Tibial artery (tissue), 4 donors: ENCODE data around the gene CHID1.

ENCODE experiments used
- DNase-seq, 2 donors: peaks; one replicate each; pipeline ENCODE4 v3.0.0-alpha.2; 2019
- H3K27ac ChIP-seq, 2 donors: fragments of 200-600 bp; sonication (generic) in 1 of 2; 1 replicate in 1 of 2; 2 replicates in 1 of 2; pipeline ENCODE4 v1.5.1; 2018 to 2019; ENCODE audit warnings: mild to moderate bottlenecking in 1 of 2
- H3K27me3 ChIP-seq, 2 donors: fragments of 200-600 bp; sonication (generic) in 1 of 2; one replicate each; pipeline versions ENCODE4 v1.5.1 to v1.6.0; 2016 to 2019
- H3K36me3 ChIP-seq, 3 donors: fragments of 200-600 bp; sonication (generic) in 2 of 3; one replicate each; pipeline ENCODE4 v1.5.1; 2016 to 2019; ENCODE audit warnings: mild to moderate bottlenecking in 2 of 3
- H3K4me1 ChIP-seq, 4 donors: fragments of 200-600 bp; sonication (generic) in 2 of 4; 1 replicate in 3 of 4; 2 replicates in 1 of 4; pipeline ENCODE4 v1.5.1; 2016 to 2019
- H3K4me3 ChIP-seq, 2 donors: fragments of 200-600 bp; sonication (generic) in 1 of 2; 1 replicate in 1 of 2; 2 replicates in 1 of 2; pipeline ENCODE4 v1.5.1; 2018 to 2019; ENCODE audit warnings: mild to moderate bottlenecking in 2 of 2
- H3K9me3 ChIP-seq, 3 donors: fragments of 200-600 bp; sonication (generic) in 1 of 3; one replicate each; pipeline ENCODE4 v1.5.1; 2016 to 2019
- intact Hi-C: fragments of 100-400 bp; cut with DNase I; formaldehyde crosslinking; loops from one replicate; pipeline ENCODE4 v1.15.0; 2023; ENCODE audit warnings: low total_unique reads
- TF ChIP-seq, protein P1 (sequence below), 2 experiments: fragments of 200-600 bp in 1 of 2; fragments of 450-650 bp in 1 of 2; IDR thresholded peaks; one replicate each; pipeline ENCODE4 v1.5.1; 2017 to 2019; ENCODE audit warnings: antibody characterized with exemption in 2 of 2, mild to moderate bottlenecking in 1 of 2, moderate library complexity in 1 of 2

Gene CHID1

GRCh38 chr11:870127-870413 lies 40.5 kb downstream of the CHID1 start:
- H3K4me3 ChIP-seq = no peak overlapping the region
- no peak overlapping the region for H3K27ac ChIP-seq
- peaks cover 0 to 67% (median 27%) of the 10 kb centered on the region in 3 donors for H3K36me3 ChIP-seq
- no peaks in the 10 kb centered on the region for H3K4me1 ChIP-seq
- no peaks in the 10 kb centered on the region for H3K27me3 ChIP-seq
- no peaks in the 10 kb centered on the region for H3K9me3 ChIP-seq
- DNase-seq = no peak
- TF ChIP-seq, protein P1, sequence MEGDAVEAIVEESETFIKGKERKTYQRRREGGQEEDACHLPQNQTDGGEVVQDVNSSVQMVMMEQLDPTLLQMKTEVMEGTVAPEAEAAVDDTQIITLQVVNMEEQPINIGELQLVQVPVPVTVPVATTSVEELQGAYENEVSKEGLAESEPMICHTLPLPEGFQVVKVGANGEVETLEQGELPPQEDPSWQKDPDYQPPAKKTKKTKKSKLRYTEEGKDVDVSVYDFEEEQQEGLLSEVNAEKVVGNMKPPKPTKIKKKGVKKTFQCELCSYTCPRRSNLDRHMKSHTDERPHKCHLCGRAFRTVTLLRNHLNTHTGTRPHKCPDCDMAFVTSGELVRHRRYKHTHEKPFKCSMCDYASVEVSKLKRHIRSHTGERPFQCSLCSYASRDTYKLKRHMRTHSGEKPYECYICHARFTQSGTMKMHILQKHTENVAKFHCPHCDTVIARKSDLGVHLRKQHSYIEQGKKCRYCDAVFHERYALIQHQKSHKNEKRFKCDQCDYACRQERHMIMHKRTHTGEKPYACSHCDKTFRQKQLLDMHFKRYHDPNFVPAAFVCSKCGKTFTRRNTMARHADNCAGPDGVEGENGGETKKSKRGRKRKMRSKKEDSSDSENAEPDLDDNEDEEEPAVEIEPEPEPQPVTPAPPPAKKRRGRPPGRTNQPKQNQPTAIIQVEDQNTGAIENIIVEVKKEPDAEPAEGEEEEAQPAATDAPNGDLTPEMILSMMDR (IDR thresholded peaks at IDR 0.05) = no peak
- intact Hi-C loops = no loop called here

DNA sequence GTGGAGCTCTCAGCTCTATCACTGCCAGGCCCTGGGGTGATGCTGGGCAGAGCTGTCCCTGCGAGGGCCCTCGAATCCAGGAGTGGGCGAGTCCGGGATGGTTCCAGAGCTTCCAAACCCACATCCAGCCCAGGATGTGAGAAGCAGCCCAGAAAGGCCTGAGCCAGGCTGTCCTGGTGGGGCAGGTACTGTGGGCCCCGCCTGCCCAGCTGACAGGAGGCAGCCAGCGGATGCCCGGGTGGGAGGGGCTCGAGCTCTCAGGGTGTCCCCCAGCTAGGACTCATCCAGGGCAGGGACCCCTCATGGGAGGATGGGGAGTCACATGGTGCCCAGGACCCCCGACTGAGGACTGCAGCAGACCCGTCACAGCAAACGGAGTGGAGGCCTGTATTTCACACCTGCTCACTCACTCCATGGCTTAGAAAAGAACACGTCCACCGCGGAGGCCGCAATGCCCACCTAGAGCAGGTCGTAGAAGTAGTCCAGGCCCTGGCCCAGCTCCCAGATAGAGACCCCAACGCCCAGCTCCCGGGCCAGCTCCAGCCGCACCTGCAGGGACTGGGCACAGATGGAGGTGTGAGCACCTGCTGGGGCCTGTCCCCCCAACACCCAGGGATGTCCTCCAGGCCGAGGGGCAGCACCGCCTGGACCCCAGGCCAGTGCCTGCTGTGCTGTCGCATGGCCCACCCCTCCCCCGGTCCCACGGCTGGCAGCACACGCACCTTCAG lies 41.0 kb downstream of the CHID1 start:
- H3K27me3 ChIP-seq = no peaks in the 10 kb centered on the region
- TF ChIP-seq, protein P1 (IDR thresholded peaks at IDR 0.05) = no peak
- no peaks in the 10 kb centered on the region for H3K4me1 ChIP-seq
- no peak overlapping the region for H3K4me3 ChIP-seq
- H3K9me3 ChIP-seq = no peaks in the 10 kb centered on the region
- no peak overlapping the region for H3K27ac ChIP-seq
- H3K36me3 ChIP-seq = peaks cover 0 to 67% (median 24%) of the 10 kb centered on the region in 3 donors
- intact Hi-C loops = no loop called here
- no peak for DNase-seq

DNA sequence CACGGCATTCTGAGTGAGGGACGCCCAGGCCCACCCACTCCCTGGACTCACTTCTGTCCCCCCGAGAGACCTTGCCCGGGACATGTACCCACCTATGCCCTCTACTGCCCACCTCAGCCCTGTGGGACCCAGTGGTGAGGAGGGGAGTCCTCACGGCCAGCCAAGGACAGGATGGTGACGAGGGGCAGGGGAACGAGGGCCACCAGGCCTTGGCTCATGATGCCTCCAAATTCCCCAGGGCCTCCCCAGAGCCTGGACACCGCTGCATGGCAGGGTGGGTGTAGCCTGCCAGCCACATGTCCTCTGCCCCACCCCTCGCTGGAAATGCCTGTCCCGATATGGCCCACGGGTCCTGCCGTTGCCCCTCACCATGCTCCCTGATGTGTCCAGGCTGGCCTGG lies 41.8 kb downstream of the CHID1 start:
- intact Hi-C loops = no loop called here
- no peaks in the 10 kb centered on the region for H3K9me3 ChIP-seq
- no peak for DNase-seq
- H3K36me3 ChIP-seq = peaks cover 0 to 71% (median 28%) of the 10 kb centered on the region in 3 donors
- TF ChIP-seq, protein P1 (IDR thresholded peaks at IDR 0.05) = no peak
- no peak overlapping the region for H3K4me3 ChIP-seq
- H3K4me1 ChIP-seq = no peaks in the 10 kb centered on the region
- H3K27ac ChIP-seq = no peak overlapping the region
- H3K27me3 ChIP-seq = no peaks in the 10 kb centered on the region

GRCh38 chr11:868394-868793 lies 42.2 kb downstream of the CHID1 start:
- DNase-seq = no peak
- H3K4me3 ChIP-seq = no peak overlapping the region
- H3K9me3 ChIP-seq = no peaks in the 10 kb centered on the region
- H3K27ac ChIP-seq = no peak overlapping the region
- H3K27me3 ChIP-seq = no peaks in the 10 kb centered on the region
- intact Hi-C loops = no loop called here
- H3K4me1 ChIP-seq = no peaks in the 10 kb centered on the region
- TF ChIP-seq, protein P1 (IDR thresholded peaks at IDR 0.05) = no peak
- H3K36me3 ChIP-seq = peaks cover 0 to 75% (median 32%) of the 10 kb centered on the region in 3 donors

GRCh38 chr11:867856-868358 lies 42.7 kb downstream of the CHID1 start:
- intact Hi-C loops = no loop called here
- TF ChIP-seq, protein P1 (IDR thresholded peaks at IDR 0.05) = no peak
- no peaks in the 10 kb centered on the region for H3K27me3 ChIP-seq
- H3K4me3 ChIP-seq = no peak overlapping the region
- no peaks in the 10 kb centered on the region for H3K9me3 ChIP-seq
- H3K4me1 ChIP-seq = no peaks in the 10 kb centered on the region
- peaks cover 0 to 79% (median 35%) of the 10 kb centered on the region in 3 donors for H3K36me3 ChIP-seq
- H3K27ac ChIP-seq = no peak overlapping the region
- DNase-seq = no peak
